ENCODE measurements around the gene EPHB1. TPM values are rescaled to one million over a fixed set of nuclear protein-coding genes. Genes with fewer than 3 reads are reported as not detected.

The EPHB1 gene
- total and polyA plus RNA-seq, 2 of the 13 experiments (the other 11 are each of a cell fraction or from before 2014, with no cell fraction given) = 0.07 to 0.21 TPM

DNA sequence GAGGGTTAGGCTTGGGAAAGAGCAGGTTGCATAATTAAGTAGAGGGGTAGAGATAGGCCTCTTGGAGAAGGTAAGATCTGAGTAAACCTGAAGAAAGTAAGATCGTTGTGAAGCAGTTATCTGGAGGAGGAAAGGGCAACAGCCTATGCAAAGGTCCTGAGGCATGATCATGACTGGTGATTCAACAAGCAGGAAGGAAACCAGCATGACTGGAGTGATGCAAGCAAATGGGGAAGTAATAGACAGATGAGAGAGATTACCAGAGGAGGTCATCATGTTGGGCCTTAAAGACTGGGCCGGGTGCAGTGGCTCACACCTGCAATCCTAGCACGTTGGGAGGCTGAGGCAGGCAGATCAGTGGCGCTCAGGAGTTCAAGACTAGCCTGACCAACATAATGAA is 360.2 kb downstream of the EPHB1 start:
- no peak for TF ChIP-seq RXRB (CRISPR knock-in tag; IDR thresholded peaks at IDR 0.05; ENCODE audit: borderline replicate concordance)
- no peak for TF ChIP-seq SP2 (CRISPR knock-in tag; IDR thresholded peaks at IDR 0.05)
- no peak for TF ChIP-seq ZNF382 (CRISPR knock-in tag; IDR thresholded peaks at IDR 0.05; ENCODE audit: borderline replicate concordance)
- no peak for TF ChIP-seq ZNF607 (CRISPR knock-in tag; IDR thresholded peaks at IDR 0.05; ENCODE audit: borderline replicate concordance)
- TF ChIP-seq, protein P1, sequence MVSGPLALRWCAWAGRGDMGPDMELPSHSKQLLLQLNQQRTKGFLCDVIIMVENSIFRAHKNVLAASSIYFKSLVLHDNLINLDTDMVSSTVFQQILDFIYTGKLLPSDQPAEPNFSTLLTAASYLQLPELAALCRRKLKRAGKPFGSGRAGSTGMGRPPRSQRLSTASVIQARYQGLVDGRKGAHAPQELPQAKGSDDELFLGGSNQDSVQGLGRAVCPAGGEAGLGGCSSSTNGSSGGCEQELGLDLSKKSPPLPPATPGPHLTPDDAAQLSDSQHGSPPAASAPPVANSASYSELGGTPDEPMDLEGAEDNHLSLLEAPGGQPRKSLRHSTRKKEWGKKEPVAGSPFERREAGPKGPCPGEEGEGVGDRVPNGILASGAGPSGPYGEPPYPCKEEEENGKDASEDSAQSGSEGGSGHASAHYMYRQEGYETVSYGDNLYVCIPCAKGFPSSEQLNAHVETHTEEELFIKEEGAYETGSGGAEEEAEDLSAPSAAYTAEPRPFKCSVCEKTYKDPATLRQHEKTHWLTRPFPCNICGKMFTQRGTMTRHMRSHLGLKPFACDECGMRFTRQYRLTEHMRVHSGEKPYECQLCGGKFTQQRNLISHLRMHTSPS (CRISPR knock-in tag; IDR thresholded peaks at IDR 0.05; ENCODE audit: low read depth) = no peak
- no peak for TF ChIP-seq ARNTL (CRISPR knock-in tag; IDR thresholded peaks at IDR 0.05)
- no peak for TF ChIP-seq ZNF224 (CRISPR knock-in tag; IDR thresholded peaks at IDR 0.05)
- no peak for TF ChIP-seq ZFAT (CRISPR knock-in tag; conservative IDR thresholded peaks at IDR 0.05)
- no peak for TF ChIP-seq SRSF1 (optimal IDR thresholded peaks at IDR 0.05; ENCODE audit: low read depth, low read length)
- TF ChIP-seq ESRRA (CRISPR knock-in tag; IDR thresholded peaks at IDR 0.05; ENCODE audit: low read depth) = no peak
- no peak for TF ChIP-seq YY1 (IDR thresholded peaks at IDR 0.05; ENCODE audit: insufficient read depth, insufficient replicate concordance, low read depth, low read length)
- TF ChIP-seq, protein P2, sequence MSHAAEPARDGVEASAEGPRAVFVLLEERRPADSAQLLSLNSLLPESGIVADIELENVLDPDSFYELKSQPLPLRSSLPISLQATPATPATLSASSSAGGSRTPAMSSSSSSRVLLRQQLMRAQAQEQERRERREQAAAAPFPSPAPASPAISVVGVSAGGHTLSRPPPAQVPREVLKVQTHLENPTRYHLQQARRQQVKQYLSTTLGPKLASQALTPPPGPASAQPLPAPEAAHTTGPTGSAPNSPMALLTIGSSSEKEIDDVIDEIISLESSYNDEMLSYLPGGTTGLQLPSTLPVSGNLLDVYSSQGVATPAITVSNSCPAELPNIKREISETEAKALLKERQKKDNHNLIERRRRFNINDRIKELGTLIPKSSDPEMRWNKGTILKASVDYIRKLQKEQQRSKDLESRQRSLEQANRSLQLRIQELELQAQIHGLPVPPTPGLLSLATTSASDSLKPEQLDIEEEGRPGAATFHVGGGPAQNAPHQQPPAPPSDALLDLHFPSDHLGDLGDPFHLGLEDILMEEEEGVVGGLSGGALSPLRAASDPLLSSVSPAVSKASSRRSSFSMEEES (CRISPR knock-in tag; IDR thresholded peaks at IDR 0.05) = no peak
- TF ChIP-seq ZNF3 (CRISPR knock-in tag; IDR thresholded peaks at IDR 0.05) = no peak
- no peak for TF ChIP-seq CAMTA2 (CRISPR knock-in tag; IDR thresholded peaks at IDR 0.05; ENCODE audit: borderline replicate concordance)
- no peak for TF ChIP-seq NCOA1 (CRISPR knock-in tag; IDR thresholded peaks at IDR 0.05)
- no peak for TF ChIP-seq SAFB2 (CRISPR knock-in tag; IDR thresholded peaks at IDR 0.05; ENCODE audit: borderline replicate concordance, low read depth)
- no peak for TF ChIP-seq ZNF136 (CRISPR knock-in tag; IDR thresholded peaks at IDR 0.05; ENCODE audit: low read depth)
- Histone ChIP-seq H3K36me3 (replicated peaks in 1 of 2; ENCODE audit: control insufficient read depth in 1 of 2, insufficient read depth in 2 of 2, low read length in 2 of 2) (no peaks in the 10 kb centered on the region), H3K4me3 (replicated peaks in 1 of 3; ENCODE audit: insufficient read depth in 1 of 3, low read depth in 2 of 3, low read length in 3 of 3) (no peak overlapping the region), H3K4me1 (ENCODE audit: insufficient read depth, low read length) (no peaks in the 10 kb centered on the region), H3K4me2 (ENCODE audit: low read depth, low read length) (no peak overlapping the region), H3K79me2 (ENCODE audit: insufficient read depth, low read length) (no peaks in the 10 kb centered on the region), H3K27me3 (ENCODE audit: control insufficient read depth in 1 of 2, insufficient read depth in 2 of 2, low read length in 2 of 2) (no peaks in the 10 kb centered on the region), H2AFZ (ENCODE audit: low read length) (no peak overlapping the region), H4K20me1 (ENCODE audit: insufficient read depth, low read length) (no peaks in the 10 kb centered on the region), H3K27ac (ENCODE audit: extremely low read length, insufficient read depth, low read length) (no peak overlapping the region), H3K9me3 (ENCODE audit: low read length) (no peaks in the 10 kb centered on the region), H3K9ac (ENCODE audit: insufficient read depth, low read depth, low read length) (no peak overlapping the region)
- in situ Hi-C loops (cut with HindIII; ENCODE audit: extremely low pct_ligation_motif_present, low pct_unique_long_range_greater_than_20kb) = no loop called here
- intact Hi-C loops (cut with micrococcal nuclease; ENCODE audit: unreplicated experiment) = no loop called here
- BruUV-seq (replicated peaks) = no TSS peak
- ATAC-seq (no peak), DNase-seq (ENCODE audit: low spot score) (no peak), FAIRE-seq (no peak)
- CTCF ChIA-PET (ENCODE audit: low intra/inter-chr PET ratio, low total read pairs) = no interaction called here
- POLR2A ChIA-PET = no interaction called here
- 0% methylated on average over 4 of the region's 4 CpGs for WGBS (ENCODE audit: low lambda C conversion rate)
